Stomach (tissue), 4 donors: ENCODE data around the gene STRA6.

Experiments
- EP300 ChIP-seq: sonication (generic); formaldehyde crosslinking; IDR thresholded peaks from one replicate; pipeline ENCODE4 v1.6.1; 2017; ENCODE audit warnings: antibody characterized with exemption
- POLR2A ChIP-seq, 4 donors: fragments of 450-650 bp; IDR thresholded peaks; one replicate each; pipeline ENCODE4 v1.6.1; 2016; ENCODE audit warnings: antibody characterized with exemption in 4 of 4, control low read depth in 2 of 4, mild to moderate bottlenecking in 1 of 4, moderate library complexity in 1 of 4
- TF ChIP-seq, protein P1 (sequence below), 7 experiments: fragments of 450-650 bp in 4 of 7; fragments of 200-600 bp in 3 of 7; sonication (generic) in 3 of 7; IDR thresholded peaks; one replicate each; pipeline ENCODE4 v1.5.1; 2016 to 2019; ENCODE audit warnings: antibody characterized with exemption in 7 of 7, control low read depth in 2 of 7, mild to moderate bottlenecking in 1 of 7

DNA sequence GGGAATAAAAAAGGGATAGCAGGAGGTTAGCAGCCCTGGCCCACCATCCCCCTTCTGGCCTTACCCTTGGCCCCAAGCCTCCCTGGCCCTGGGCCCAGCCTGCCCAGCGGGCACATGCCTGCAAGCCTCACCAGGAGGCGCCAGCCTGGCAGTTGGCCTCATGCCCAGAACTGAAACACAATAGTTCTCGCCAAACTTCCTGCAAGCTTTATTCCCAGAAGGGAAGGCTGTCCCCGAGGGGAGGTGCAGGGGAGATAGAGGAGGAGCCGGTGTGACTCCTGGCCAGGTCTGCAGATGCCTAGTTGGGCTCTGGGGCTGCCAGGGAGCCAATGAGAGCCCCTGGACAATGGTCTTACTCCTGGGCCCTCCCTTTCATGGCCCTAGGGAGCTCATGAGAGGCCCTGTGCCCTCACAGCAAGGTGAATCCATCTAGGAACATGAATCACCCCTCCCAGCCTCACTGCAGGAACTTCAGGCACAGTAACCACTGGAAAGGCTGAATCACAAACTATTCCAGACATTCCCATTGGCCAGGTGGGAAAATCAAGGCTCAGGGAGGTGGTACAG, 37.5 kb upstream of the STRA6 start:
- TF ChIP-seq POLR2A (IDR thresholded peaks at IDR 0.05) (no peak), EP300 (no peak)
- TF ChIP-seq, protein P1, sequence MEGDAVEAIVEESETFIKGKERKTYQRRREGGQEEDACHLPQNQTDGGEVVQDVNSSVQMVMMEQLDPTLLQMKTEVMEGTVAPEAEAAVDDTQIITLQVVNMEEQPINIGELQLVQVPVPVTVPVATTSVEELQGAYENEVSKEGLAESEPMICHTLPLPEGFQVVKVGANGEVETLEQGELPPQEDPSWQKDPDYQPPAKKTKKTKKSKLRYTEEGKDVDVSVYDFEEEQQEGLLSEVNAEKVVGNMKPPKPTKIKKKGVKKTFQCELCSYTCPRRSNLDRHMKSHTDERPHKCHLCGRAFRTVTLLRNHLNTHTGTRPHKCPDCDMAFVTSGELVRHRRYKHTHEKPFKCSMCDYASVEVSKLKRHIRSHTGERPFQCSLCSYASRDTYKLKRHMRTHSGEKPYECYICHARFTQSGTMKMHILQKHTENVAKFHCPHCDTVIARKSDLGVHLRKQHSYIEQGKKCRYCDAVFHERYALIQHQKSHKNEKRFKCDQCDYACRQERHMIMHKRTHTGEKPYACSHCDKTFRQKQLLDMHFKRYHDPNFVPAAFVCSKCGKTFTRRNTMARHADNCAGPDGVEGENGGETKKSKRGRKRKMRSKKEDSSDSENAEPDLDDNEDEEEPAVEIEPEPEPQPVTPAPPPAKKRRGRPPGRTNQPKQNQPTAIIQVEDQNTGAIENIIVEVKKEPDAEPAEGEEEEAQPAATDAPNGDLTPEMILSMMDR (IDR thresholded peaks at IDR 0.05) = peak in 5 of 7 experiments; percentile 43 to 70 (median 60)
